ENCODE measurements around the gene SHD.
"Not testable (repeated sequence)": the region's sequence is repeated elsewhere in the genome, so short reads cannot be mapped to it uniquely, and the experiment has no call there.

Gene SHD, protein sequence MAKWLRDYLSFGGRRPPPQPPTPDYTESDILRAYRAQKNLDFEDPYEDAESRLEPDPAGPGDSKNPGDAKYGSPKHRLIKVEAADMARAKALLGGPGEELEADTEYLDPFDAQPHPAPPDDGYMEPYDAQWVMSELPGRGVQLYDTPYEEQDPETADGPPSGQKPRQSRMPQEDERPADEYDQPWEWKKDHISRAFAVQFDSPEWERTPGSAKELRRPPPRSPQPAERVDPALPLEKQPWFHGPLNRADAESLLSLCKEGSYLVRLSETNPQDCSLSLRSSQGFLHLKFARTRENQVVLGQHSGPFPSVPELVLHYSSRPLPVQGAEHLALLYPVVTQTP

GRCh38 chr19:4278419-4279266 lies at the start of gene SHD:
SHD (plus strand) TSS chr19:4279266; CDS start chr19:4280064, 798 bp downstream.
- no peak for DNase-seq (ENCODE audit: low read depth, low spot score)

GRCh38 chr19:4230237-4230636 lies 48.8 kb upstream of the SHD start:
- DNase-seq (ENCODE audit: low read depth, low spot score): not testable (repeated sequence)

- not testable (repeated sequence) for DNase-seq (ENCODE audit: low read depth, low spot score)
These were observed 47.5 kb upstream of the SHD start for GRCh38 chr19:4231521-4231920.

GRCh38 chr19:4232139-4232538 lies 46.9 kb upstream of the SHD start:
- DNase-seq (ENCODE audit: low read depth, low spot score): not testable (repeated sequence)

DNA sequence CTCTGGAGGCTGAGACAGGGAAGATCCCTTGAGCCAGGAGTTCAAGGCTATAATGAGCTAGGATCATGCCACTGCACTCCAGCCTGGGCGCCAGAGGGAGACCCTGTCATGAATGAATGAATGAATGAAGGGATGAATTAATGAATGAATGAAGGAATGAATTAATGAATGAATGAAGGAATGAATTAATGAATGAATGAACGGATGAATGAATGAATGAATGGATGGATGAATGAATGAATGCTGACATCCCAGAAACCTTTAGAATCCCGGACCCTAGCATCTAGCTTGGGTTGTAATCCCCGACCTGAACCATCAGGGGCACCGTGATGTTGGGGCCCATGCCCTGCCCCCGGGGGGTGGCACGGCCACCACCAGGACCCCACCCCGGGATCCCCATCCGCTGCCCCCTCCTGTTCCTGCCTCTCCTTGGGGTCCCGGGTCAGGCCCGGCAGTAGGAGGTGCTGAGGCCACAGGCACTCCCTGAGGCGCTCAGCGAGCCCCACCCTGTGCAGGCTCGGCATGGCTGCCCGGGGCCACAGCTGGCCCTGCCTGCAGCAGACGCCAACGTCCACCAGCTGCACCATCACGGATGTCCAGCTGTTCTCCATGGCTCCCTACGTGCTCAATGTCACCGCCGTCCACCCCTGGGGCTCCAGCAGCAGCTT lies 46.3 kb upstream of the SHD start:
- no peak for DNase-seq (ENCODE audit: low read depth, low spot score)

DNA sequence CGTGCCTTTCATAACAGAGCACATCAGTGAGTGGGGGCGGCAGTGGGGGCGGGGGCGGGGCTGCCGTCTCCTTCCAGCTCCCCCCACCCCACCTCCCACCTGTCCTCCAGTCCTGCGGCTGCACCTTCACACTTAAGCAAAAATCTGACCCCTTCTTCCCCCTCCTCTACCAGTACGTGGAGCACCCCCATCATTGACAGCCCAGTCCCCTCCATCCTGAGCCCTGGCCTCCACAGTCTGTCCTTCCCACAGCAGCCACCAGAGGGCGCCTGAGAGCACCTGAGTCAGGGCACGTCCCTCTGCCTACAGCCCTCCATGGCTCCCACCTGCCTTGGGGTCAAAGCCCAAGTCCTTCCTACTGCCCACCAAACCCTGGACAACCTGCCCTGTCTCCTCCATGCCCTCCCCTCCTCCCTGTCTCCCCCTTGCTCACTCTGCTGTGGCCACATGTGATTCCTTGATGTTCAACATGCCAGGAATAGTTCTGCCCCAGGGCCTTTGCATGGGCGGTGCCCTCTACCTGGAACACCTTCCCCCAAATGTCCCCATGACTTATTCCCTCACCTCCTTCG lies 45.7 kb upstream of the SHD start:
- DNase-seq (ENCODE audit: low read depth, low spot score): peak; percentile 29

DNA sequence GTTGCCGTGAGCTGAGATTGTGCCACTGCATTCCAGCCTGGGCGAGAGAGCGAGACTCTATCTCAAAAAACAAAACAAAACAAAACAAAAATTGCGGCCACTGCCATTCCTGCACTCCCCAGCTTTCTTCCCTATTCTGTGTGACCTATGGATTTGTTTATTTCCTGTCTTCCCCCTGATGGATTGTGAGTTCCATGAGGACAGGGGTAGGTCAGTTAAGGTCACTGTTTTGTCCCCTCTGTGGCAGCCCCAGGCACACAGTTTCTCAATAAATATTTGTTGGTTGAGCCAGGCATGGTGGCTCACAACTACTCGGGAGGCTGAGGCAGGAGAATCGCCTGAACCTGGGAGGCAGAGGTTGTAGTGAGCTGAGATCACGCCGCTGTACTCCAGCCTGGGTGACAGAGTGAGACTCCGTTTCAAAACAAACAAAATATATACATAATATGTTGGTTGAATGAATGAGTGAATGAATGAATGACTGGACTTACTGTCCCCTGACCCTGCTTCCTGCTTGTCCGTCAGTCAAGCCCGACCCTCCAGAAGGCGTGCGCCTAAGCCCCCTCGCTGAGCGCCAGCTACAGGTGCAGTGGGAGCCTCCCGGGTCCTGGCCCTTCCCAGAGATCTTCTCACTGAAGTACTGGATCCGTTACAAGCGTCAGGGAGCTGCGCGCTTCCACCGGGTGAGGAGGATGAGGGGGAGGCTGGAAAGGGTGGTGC lies 44.8 kb upstream of the SHD start:
- no peak for DNase-seq (ENCODE audit: low read depth, low spot score)

DNA sequence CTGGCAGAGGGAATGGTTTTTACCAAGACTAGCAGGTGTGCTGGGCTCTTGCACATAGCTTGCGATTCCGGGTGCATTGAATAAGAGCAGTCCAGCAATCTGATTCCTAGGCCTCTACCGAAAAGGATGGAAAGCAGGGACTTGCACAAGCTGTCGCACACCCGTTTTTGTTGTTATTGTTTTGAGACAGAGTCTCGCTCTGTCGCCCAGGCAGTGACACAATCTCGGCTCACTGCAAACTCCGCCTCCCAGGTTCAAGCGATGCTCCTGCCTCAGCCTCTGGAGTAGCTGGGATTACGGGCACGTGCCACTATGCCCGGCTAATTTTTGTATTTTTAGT lies 44.2 kb upstream of the SHD start:
- no peak for DNase-seq (ENCODE audit: low read depth, low spot score)

GRCh38 chr19:4237510-4237909 lies 41.6 kb upstream of the SHD start:
- not testable (repeated sequence) for DNase-seq (ENCODE audit: low read depth, low spot score)

DNA sequence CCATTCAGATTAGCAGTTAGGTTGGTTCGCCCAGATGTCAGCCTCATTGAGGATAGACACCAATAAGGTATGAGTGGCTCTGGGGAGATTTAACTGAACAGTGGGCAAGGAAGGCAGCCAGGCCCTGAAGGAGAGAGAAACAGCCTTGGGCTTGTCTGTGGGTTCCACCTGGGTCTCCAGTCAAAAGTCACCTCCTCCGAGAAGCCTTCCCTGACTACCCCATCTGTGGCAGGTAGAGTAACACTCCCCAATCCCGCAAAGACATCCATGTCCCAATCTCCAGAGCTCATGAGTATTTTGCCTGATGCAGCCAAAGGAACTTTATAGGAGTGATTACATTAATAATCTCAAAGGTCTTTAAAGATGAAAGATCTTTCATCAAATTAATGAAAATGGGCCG lies 40.2 kb upstream of the SHD start:
- DNase-seq (ENCODE audit: low read depth, low spot score): no peak

DNA sequence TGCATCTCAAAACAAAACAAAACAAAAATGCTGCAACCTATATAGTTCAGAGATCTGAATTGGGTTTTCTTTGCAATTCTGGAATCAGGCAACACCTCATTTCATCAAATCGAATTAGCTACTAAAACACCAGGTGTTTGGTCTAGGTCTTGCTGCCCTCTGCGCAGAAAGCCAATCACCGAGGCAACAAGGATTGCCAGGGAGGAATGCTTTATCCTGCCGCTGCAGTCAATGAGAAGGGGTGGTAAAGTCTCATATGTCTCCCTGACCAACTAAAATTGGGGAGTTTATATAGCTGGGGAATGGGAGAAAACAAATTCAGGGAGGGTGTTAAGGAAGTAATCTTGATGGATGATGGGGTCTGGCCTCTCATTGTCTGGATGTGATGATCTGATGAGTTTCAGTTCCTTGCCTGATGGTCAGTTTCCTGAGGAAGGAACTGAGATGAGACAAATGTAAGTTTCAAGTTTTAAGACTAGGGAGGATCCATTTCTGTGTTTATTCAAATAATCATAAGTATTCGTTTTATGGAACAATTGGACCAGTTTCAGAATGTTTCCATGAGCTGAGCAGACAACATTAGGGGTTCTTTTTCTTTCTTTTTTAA lies 37.1 kb upstream of the SHD start:
- DNase-seq (ENCODE audit: low read depth, low spot score): no peak

DNA sequence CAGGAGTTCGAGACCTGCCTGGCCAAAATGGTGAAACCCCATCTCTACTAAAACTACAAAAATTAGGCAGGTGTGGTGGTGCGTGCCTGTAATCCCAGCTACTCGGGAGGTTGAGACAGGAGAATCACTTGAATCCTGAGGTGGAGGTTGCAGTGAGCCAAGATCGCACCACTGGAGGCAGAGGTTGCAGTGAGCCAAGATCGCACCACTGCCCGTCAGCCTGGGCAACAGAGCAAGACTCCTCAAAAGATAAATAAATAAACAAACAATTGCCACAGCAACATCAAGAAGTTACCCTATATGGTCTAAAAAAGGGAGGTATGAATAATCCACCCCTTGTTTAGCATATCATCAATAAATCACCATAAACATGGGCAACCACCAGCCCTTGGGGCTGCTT lies 33.1 kb upstream of the SHD start:
- DNase-seq (ENCODE audit: low read depth, low spot score): not testable (repeated sequence)

- peak; percentile 99 for DNase-seq (ENCODE audit: low read depth, low spot score)
These were observed 32.1 kb upstream of the SHD start, which contains the start of gene YJU2 for GRCh38 chr19:4246767-4247593. YJU2 (plus strand) TSS chr19:4247080; CDS start chr19:4247147, 67 bp downstream.

DNA sequence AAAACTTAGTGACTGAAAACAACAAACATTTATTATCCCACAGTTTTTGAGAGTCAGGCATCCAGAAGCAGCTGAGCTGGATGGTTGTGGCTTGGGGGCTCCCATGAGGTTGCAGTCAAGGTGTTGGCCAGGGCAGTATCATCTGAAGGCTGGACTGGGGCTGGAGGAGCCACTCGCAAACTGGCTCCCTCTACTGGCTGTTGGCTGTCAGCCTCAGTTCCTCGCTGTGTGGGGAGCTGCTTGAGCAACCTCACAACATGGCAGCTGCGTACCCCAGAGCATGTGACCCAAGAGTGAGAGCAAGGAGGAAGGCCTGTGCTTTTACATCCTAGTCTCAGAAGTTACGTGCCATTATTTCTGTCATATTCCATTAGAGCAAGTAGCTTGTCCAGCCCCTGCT lies 22.5 kb upstream of the SHD start:
- DNase-seq (ENCODE audit: low read depth, low spot score): no peak

GRCh38 chr19:4257025-4257424 lies 22.0 kb upstream of the SHD start:
- no peak for DNase-seq (ENCODE audit: low read depth, low spot score)

DNA sequence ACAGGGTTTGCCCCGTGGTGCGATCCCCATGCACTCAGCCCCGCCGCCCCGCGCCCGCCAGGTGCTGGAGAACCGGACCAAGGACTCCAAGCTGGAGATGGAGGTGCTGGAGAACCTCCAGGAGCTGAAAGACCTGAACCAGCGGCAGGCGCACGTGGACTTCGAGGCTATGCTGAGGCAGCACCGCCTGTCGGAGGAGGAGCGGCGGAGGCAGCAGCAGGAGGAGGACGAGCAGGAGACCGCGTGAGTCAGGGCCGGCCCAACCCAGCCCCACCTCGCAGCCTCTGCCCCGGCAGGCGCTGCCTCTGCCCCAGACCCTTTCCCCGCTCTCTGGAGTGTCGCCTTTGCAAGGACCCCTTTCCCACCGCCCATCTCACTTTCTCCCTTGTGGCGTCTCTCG lies 20.9 kb upstream of the SHD start:
- DNase-seq (ENCODE audit: low read depth, low spot score): no peak

GRCh38 chr19:4260613-4261191 lies 18.4 kb upstream of the SHD start:
- DNase-seq (ENCODE audit: low read depth, low spot score): no peak

DNA sequence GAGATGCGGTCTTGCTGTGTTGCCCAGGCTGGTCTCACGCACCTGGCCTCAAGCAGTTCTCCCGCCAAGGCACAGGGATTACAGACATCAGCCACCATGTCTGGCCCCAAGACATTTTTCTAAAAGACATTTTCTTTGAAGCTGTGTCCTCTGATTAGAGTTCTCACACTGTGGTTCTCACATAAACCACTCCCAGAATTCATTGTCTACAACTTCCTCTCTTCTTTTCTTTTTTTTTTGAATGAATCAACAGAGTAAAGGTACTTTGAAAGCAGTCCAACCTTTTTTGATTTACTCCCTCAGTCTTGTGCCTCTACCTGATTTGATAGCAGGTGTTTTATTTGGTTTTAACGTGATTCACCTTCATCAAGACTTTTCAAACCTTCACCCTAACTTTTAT lies 14.3 kb upstream of the SHD start:
- DNase-seq (ENCODE audit: low read depth, low spot score): no peak

DNA sequence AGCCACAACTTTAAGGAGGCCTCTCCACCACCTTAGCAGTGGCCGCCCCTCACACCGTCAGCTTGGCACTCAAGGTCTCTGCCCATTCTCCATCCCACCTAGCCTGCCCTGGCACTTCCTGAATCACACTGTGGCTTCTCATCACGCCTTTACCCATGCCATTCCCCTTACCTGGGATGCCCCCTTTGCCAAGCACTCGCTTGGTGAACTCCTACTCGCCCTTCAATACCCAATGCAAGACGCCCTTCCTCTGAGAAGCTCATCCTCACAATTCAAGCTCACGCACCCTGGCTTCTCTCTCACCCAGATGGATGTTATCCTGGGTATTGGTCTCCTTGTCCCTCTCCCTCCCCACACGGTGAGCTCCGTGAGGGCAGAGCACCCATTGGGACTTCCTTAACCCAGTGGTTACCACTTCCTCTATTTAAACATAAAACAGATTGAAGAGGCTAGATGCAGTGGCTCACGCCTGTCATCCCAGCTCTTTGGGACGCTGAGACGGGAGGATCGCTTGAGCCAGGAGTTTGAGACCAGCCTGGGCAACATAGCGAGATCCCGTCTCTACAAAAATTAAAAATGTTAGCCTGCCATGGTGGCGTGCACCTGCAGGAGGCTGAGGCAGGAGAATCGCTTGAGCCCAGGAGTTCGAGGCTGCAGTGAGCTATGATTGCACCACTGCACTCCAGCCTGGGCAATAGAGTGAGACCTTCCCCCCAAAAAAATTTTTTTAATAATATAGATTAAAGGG lies 12.6 kb upstream of the SHD start:
- no peak for DNase-seq (ENCODE audit: low read depth, low spot score)

Measured in activated naive CD8-positive, alpha-beta T cell treated with anti-CD3 and anti-CD28 coated beads, Interleukin-2, amount 50 U/mL, for 16 hours (primary cell).